Calu3 (cell line): ENCODE results near the gene IP6K3. TPM values are rescaled to one million over a fixed set of nuclear protein-coding genes. Genes with fewer than 3 reads are reported as not detected.
A peak's percentile ranks its signal among the peaks of the same experiment; 100 is the strongest.

ENCODE experiments used
- BruUV-seq: library from RNA; stranded (reverse); fragments of 400-500 nt; replicated peaks from 2 replicates; lab custom pipeline; 2021; lab: Mats Ljungman, UMichigan
- CTCF ChIA-PET: fragments of 300-600 bp; sonication (Branson Sonifier 250); formaldehyde crosslinking; loops from one replicate; lab custom pipeline; 2022; ENCODE audit warnings: antibody characterized with exemption; lab: Charles Lee
- DNase-seq: peaks from one replicate; pipeline ENCODE4 v3.0.0; 2022
- H3K27ac Mint-ChIP-seq: one replicate; pipeline ENCODE4 v1.8.0; 2022; ENCODE audit warnings: mixed read lengths; ENCODE audit not compliant: unreplicated experiment
- H3K27me3 Mint-ChIP-seq: one replicate; pipeline ENCODE4 v1.8.0; 2022; ENCODE audit warnings: mixed read lengths; ENCODE audit not compliant: unreplicated experiment
- H3K36me3 Mint-ChIP-seq: one replicate; pipeline ENCODE4 v1.8.0; 2022; ENCODE audit warnings: mild to moderate bottlenecking, moderate library complexity, mixed read lengths; ENCODE audit not compliant: insufficient read depth, unreplicated experiment
- H3K4me1 Mint-ChIP-seq: one replicate; pipeline ENCODE4 v1.8.0; 2022; ENCODE audit warnings: mild to moderate bottlenecking, low read depth, mixed read lengths; ENCODE audit not compliant: unreplicated experiment
- H3K4me3 Mint-ChIP-seq: one replicate; pipeline ENCODE4 v1.8.0; 2022; ENCODE audit warnings: mild to moderate bottlenecking, low read depth, moderate library complexity, mixed read lengths; ENCODE audit not compliant: unreplicated experiment
- H3K9me3 Mint-ChIP-seq: one replicate; pipeline ENCODE4 v1.8.0; 2022; ENCODE audit warnings: low read depth, mixed read lengths; ENCODE audit not compliant: unreplicated experiment
- CTCF ChIP-seq: fragments of 200-600 bp; IDR thresholded peaks from one replicate; pipeline ENCODE4 v1.8.0; 2022; ENCODE audit warnings: antibody characterized with exemption; ENCODE audit not compliant: unreplicated experiment
- intact Hi-C: fragments of 100-400 bp; cut with micrococcal nuclease; formaldehyde crosslinking; loops from one replicate; pipeline ENCODE4 v1.10.0; 2022; ENCODE audit not compliant: unreplicated experiment
- total RNA-seq: library from RNA; stranded (reverse); gene quantifications from 2 replicates; pipeline ENCODE4 v1.2.3, GENCODE V29; 2022

The IP6K3 gene
- total RNA-seq, 1 experiment from 2014 or later = not detected

DNA sequence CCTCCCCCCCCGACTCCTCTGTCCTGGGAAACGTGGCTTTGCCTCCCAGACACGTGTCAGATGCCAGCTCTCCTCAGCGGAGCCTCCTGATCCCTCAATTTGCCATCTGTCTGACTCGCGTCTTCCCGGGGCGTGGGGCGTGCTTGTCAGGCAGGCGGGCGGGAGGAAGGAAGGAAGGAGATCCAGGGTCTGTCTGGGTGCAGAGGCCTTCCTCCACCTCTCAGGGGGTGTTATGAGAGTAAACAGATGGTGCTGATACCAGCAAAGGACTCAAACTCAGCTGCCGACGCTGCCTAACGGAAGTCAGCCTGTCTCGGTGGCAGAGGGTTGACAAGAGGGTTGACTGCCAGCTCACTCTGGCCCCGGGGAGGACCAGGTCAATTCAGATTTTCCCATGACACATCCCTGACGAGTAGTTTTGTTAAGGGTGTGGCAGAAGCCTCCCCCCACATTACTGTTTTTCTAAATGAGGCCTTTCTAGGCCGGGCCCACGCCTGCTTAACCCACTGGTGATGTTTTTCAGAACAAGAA, 52.2 kb downstream of the IP6K3 start:
- Mint-ChIP-seq H3K9me3 (no peaks in the 10 kb centered on the region), H3K27me3 (no peaks in the 10 kb centered on the region), H3K4me3 (no peak overlapping the region), H3K4me1 (peaks cover 9% of the 10 kb centered on the region), H3K36me3 (peaks cover 95% of the 10 kb centered on the region), H3K27ac (peak overlapping the region; percentile 23)
- intact Hi-C loops = no loop called here
- DNase-seq = no peak
- BruUV-seq = no TSS peak
- no peak for TF ChIP-seq CTCF
- CTCF ChIA-PET = interaction anchor here (0.8 kb wide), 1 partner anchor 17 kb away, joined by 3 read pairs; the partner anchor contains the start of gene UQCC2

DNA sequence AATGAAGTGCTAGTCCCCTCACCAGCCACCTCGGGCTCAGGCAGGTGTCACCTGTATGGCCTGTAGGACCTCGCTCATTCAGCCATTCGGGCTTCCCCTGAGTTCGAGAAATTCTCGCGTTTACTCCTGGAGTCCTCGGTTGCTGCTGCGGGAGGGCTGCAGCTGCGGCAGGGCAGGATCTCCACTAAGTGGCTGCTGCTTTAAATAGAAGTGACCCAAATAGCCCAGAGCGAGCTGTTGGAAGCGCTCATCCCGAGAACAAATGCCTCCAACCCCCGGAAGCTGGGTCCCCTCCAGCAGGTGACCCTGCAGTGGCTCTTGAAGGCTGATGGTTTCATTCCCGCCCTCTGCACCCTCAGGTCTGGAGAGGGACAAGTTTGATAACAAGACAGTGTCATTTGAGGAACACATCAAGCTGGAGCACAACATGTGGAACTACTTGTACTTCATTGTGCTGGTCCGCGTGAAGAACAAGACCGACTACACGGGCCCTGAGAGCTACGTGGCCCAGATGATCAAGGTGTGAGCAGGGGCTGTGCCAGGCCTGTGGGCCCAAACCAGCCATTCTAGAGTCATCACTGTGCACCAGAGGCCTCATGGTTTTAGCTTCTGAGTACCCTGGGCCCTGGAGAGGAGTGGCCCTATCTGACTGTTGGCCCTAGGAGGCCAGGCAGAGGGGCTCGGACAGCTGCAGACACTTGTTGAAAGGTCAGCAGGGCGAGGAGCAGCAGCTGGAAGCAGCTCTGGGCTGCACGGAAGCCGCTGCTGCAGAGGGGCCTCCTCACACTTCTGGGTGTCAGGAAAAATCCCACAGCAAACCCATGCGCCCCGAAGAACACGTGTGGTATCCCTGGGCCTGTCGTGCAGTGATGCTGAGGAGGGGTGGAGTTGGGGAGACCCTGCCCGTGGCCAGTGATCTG, 53.3 kb downstream of the IP6K3 start:
- CTCF ChIA-PET = interaction anchor here (0.8 kb wide), 1 partner anchor 18 kb away, joined by 3 read pairs; the partner anchor contains the start of gene UQCC2
- Mint-ChIP-seq H3K4me3 (no peak overlapping the region), H3K27me3 (no peaks in the 10 kb centered on the region), H3K27ac (no peak overlapping the region), H3K4me1 (peaks cover 9% of the 10 kb centered on the region), H3K36me3 (peaks cover 95% of the 10 kb centered on the region), H3K9me3 (no peaks in the 10 kb centered on the region)
- intact Hi-C loops = no loop called here
- BruUV-seq = no TSS peak
- DNase-seq = no peak
- TF ChIP-seq CTCF = no peak

GRCh38 chr6:33692760-33693158, 53.9 kb downstream of the IP6K3 start:
- intact Hi-C loops = no loop called here
- peaks cover 9% of the 10 kb centered on the region for H3K4me1 Mint-ChIP-seq
- no peak overlapping the region for H3K4me3 Mint-ChIP-seq
- no peak for DNase-seq
- H3K27me3 Mint-ChIP-seq = no peaks in the 10 kb centered on the region
- CTCF ChIA-PET = no interaction called here
- BruUV-seq = no TSS peak
- peak overlapping the region; percentile 25 for H3K27ac Mint-ChIP-seq
- no peak for TF ChIP-seq CTCF
- H3K9me3 Mint-ChIP-seq = no peaks in the 10 kb centered on the region
- peaks cover 90% of the 10 kb centered on the region for H3K36me3 Mint-ChIP-seq

DNA sequence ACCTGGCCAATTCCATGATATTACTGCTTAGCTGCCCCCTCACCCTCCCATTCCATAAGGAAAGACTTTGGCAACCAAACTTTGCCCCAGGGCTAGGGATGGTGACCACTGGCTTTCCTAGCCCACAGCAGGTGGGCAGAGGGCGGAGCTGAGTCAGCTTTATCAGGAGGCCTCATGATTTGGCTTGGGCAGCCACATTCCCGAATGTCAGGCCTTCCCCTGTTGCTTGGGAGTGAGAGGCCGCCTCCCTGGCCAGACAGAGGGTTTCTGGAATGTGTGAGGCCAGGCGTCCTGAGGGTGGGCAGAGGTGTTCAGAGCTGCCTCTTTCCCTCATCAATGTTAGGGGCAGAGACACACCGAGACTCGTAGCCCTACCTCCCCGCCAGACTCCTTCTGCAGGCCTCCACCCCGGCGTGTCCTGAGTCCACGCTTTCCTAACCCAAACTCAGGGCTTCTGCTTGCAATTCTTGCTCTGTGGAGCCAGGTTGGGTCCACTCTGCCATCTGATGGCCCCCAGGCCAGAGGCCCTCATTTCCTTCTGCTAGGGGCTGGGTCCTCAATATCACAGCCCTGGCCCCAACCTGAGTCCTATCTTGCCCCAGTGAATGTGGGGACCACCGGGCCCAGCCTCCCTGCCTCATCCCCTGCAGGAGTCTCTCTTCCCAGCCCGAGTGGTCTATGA, 54.5 kb downstream of the IP6K3 start:
- Mint-ChIP-seq H3K27ac (peak overlapping the region; percentile 25), H3K4me1 (peaks cover 4% of the 10 kb centered on the region), H3K9me3 (no peaks in the 10 kb centered on the region), H3K27me3 (no peaks in the 10 kb centered on the region), H3K4me3 (no peak overlapping the region), H3K36me3 (peaks cover 84% of the 10 kb centered on the region)
- CTCF ChIA-PET = no interaction called here
- no TSS peak for BruUV-seq
- intact Hi-C loops = no loop called here
- no peak for DNase-seq
- no peak for TF ChIP-seq CTCF
